DND-41 (cell line): ENCODE data around the gene RBM19.

Experiments
- EZH2 ChIP-seq: IDR thresholded peaks from 3 replicates; pipeline ENCODE4 v1.6.1; 2012; ENCODE audit warnings: borderline replicate concordance, low read depth, mild to moderate bottlenecking, moderate library complexity, low read length, inconsistent platforms; ENCODE audit not compliant: severe bottlenecking
- TF ChIP-seq, protein P1 (sequence below): IDR thresholded peaks from 2 replicates; pipeline ENCODE4 v1.5.1; 2012; ENCODE audit warnings: borderline replicate concordance, low read length, moderate library complexity, mild to moderate bottlenecking; ENCODE audit not compliant: poor library complexity, severe bottlenecking; ENCODE audit errors: extremely low read depth

- TF ChIP-seq, protein P1, sequence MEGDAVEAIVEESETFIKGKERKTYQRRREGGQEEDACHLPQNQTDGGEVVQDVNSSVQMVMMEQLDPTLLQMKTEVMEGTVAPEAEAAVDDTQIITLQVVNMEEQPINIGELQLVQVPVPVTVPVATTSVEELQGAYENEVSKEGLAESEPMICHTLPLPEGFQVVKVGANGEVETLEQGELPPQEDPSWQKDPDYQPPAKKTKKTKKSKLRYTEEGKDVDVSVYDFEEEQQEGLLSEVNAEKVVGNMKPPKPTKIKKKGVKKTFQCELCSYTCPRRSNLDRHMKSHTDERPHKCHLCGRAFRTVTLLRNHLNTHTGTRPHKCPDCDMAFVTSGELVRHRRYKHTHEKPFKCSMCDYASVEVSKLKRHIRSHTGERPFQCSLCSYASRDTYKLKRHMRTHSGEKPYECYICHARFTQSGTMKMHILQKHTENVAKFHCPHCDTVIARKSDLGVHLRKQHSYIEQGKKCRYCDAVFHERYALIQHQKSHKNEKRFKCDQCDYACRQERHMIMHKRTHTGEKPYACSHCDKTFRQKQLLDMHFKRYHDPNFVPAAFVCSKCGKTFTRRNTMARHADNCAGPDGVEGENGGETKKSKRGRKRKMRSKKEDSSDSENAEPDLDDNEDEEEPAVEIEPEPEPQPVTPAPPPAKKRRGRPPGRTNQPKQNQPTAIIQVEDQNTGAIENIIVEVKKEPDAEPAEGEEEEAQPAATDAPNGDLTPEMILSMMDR, result no peak
- no peak for TF ChIP-seq EZH2
These were observed 62.7 kb downstream of the RBM19 start for GRCh38 chr12:113903381-113903863.
